CD4-positive, alpha-beta T cell treated with Interleukin-17A for 1 hour (primary cell): ENCODE results near the gene LAMA2.
A peak's percentile ranks its signal among the peaks of the same experiment; 100 is the strongest.

Experiments used
- DNase-seq: peaks from one replicate; pipeline ENCODE4 v3.0.0-alpha.2; 2020

LAMA2 gene

GRCh38 chr6:129279343-129280292 lies 396.7 kb downstream of the LAMA2 start:
- DNase-seq, result no peak

DNA sequence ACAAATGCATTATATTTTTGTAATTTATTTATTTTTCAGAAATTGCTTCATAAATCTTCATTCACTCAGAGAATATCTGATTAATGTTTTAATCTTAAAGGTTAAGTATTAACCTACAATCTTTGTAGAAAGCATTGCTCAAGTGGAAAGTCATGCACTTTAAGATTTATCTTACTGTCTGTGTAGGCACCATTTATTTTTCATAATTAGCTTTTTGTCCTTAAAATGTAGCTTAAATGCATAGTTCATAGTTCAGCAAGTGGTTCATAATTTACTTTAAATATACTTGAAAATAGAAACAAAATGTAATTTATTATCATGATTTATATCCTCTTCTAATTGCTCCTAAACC lies 397.3 kb downstream of the LAMA2 start:
- DNase-seq, result no peak

DNA sequence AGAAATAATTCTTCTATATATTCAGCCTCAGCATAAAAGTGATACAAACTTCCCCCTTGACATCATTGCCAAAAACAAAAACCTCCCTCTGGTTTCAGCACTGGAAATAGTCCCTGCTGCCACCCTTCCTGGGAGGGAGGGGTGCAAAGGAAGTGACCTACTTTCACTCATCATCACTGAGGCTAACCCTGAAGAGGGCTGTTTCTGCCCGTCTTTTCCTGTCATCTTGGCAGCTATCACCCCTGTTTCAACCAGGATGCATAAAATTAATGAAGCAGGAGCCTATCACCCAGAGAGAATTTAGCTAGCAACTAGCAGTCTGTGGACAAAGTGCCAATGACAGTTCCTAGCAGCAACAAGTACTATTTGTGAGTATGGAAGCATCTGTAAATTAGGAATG lies 397.8 kb downstream of the LAMA2 start:
- DNase-seq, result peak; percentile 76

- DNase-seq, result no peak
Measured at GRCh38 chr6:129281168-129281796, 398.3 kb downstream of the LAMA2 start.

DNA sequence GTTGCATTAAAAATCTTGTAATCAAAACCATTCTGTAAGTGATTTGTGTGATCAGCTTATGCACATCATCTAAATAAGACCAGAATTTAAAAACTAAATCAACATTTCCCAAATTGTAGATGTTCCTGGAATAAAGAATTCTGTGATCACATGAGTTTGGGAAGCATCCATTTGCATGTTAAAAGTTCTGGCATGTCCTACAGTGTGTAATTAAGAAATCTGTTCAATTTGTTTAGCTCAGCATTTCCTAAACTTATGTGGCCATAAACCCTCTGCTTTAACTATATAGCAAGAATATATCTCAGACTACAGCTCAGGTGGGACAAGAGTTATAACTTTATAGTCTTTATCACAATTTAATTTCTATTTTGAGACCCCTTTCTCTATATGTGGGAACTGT lies 399.1 kb downstream of the LAMA2 start:
- DNase-seq, result no peak

GRCh38 chr6:129284225-129284624 lies 401.3 kb downstream of the LAMA2 start:
- no peak for DNase-seq

GRCh38 chr6:129287231-129288177 lies 404.6 kb downstream of the LAMA2 start:
- no peak for DNase-seq

DNA sequence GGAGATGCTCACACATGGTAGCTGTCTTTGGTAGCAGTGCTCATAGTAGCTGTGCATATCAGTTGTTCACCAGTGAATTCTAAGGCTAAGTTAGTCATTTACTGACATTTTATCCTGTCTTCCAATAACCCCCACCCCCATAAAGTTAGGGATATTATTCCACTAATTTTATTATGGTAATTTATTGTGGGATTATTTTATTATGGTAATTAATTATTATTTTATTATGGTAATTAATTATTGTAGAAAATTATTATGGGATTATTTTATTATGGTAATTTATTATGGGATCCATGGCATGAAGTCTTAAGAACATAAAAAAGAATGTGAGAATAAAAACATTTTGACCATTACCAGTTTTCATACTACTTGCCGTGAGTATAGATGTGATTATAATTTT lies 406.5 kb downstream of the LAMA2 start:
- no peak for DNase-seq

- DNase-seq, result no peak
Measured at GRCh38 chr6:129292836-129293235, 409.9 kb downstream of the LAMA2 start.

DNA sequence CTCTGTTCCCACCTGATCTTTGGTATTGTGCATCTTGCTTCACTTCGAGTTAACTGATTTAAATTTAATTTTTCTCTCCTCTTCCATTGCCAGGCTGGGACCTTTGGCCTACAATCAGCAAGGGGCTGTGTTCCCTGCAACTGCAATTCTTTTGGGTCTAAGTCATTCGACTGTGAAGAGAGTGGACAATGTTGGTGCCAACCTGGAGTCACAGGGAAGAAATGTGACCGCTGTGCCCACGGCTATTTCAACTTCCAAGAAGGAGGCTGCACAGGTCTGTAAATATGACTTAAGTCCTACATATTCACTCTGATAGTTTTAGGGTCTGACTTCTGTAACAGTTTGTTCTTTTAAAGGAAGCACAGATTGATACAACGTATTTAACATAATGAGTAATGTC lies 414.7 kb downstream of the LAMA2 start:
- no peak for DNase-seq

- DNase-seq, result no peak
Measured at GRCh38 chr6:129302671-129303070, 419.7 kb downstream of the LAMA2 start.

DNA sequence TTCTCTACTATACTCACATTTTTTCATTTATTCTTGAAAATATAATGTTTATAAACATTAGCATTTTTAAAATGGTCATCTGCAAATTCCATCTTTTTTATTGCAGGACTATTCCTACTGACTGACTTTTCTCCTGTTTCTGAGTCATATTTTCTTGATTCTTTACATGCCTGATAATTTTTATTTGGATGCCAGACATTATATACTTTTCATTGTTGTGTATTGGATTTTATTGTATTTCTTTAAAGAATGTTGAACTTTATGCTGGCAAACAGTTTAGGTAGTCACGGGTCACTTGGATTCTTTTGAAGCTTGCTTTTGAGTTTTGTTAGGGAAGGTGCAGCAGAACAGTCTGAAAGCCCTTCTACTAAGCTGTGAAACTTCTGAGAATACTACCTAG lies 423.9 kb downstream of the LAMA2 start:
- no peak for DNase-seq

- DNase-seq, result no peak
Measured at GRCh38 chr6:129307845-129308244, 424.9 kb downstream of the LAMA2 start.

GRCh38 chr6:129309154-129309553 lies 426.2 kb downstream of the LAMA2 start:
- DNase-seq, result no peak

- DNase-seq, result no peak
Measured at GRCh38 chr6:129312880-129313279, 429.9 kb downstream of the LAMA2 start.

GRCh38 chr6:129314575-129314974 lies 431.6 kb downstream of the LAMA2 start:
- no peak for DNase-seq

DNA sequence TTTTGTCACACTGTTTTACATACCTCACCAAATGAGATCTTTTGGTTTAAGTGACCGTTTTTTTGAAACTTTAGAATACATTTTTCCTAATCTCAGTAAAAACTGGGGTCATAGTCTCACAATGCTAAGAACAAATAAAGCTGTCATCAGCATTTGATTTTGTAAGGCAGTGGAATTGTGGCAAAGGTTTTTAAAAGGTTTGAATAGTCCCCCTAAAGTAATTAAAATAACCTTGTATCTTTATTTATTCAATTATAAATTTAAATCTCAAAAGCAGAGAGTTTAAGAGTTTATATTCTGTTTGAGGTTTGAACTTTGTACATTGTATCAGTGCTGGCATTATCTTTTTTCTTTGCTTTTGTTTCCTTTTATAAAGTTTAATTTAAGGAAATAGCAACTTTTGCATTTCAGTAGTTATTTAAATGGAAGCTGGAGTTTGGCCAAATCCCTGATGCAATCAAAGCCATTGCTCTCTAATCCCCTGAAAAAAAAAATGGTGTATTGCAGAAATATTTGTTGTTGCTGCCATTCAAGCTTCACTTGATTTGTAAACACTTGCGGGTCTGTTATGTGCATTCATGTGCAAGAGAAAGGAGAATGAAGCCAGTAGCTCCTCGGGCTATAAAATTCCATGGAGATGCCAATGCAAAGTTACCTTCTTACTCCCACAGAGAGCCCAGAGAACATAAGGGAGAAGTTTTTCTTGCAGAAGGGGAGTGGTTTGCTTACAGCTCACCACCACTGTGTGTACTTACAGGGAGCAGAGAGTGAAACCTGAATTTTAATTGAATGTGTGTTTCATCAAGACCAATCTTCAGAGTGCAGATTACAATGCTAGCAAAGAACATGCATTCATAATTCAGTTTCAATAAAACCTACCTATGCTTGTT lies 435.2 kb downstream of the LAMA2 start:
- DNase-seq, result no peak

GRCh38 chr6:129320892-129321291 lies 438.0 kb downstream of the LAMA2 start:
- DNase-seq, result no peak

GRCh38 chr6:129321303-129321702 lies 438.4 kb downstream of the LAMA2 start:
- no peak for DNase-seq

GRCh38 chr6:129324345-129324744 lies 441.4 kb downstream of the LAMA2 start:
- DNase-seq, result no peak

DNA sequence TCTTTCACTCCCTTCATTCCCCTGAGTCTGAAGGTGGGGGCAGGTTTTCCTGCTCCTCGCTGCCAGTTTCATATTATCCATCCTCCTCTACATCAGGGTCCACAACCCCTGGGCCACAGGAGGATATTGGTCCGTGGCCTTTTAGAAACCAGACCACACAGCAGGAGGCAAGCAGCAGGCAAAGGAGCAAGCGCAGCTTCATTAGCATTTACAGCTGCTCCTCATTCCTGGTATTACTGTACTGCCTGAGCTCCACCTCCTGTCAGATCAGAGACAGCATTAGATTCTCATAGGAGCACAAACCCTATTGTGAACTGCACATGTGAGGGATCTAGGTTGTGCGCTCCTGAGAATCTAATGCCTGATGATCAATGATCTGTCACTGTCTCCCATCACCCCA lies 446.7 kb downstream of the LAMA2 start:
- DNase-seq, result no peak

GRCh38 chr6:129331450-129332138 lies 448.7 kb downstream of the LAMA2 start:
- DNase-seq, result no peak
